ENCODE results near the gene SLC15A3.

SLC15A3 gene

GRCh38 chr11:60914633-60915247, 37.2 kb downstream of the SLC15A3 start (continued):
- TF ChIP-seq ZNF324 (tag by site-specific recombination; IDR thresholded peaks at IDR 0.05) = no peak
- no peak for TF ChIP-seq ZNF518A (tag by site-specific recombination; conservative IDR thresholded peaks at IDR 0.05; ENCODE audit: low read depth)
- TF ChIP-seq ZNF530 (tag by site-specific recombination; IDR thresholded peaks at IDR 0.05; ENCODE audit: low read depth) = no peak
- TF ChIP-seq SETDB1 (IDR thresholded peaks at IDR 0.05; ENCODE audit: insufficient read length, low read length) = no peak
- TF ChIP-seq ZNF624 (tag by site-specific recombination; IDR thresholded peaks at IDR 0.05) = no peak
- TF ChIP-seq PATZ1 (tag by site-specific recombination; IDR thresholded peaks at IDR 0.05) = peak; percentile 74
- peak; percentile 70 for TF ChIP-seq ZBTB8A (tag by site-specific recombination; IDR thresholded peaks at IDR 0.05)
- peak; percentile 1; the same call in 1 of the 2 replicates for TF ChIP-seq ZBTB10 (tag by site-specific recombination; IDR thresholded peaks at IDR 0.05)
- no peak for TF ChIP-seq RBAK (tag by site-specific recombination; IDR thresholded peaks at IDR 0.05)
- peak; percentile 78 for TF ChIP-seq GLIS2 (tag by site-specific recombination; IDR thresholded peaks at IDR 0.05)

- Histone ChIP-seq H3K36me3 (ENCODE audit: control insufficient read depth in 2 of 2, insufficient read depth in 1 of 2, low read length in 2 of 2) (peaks cover 0 to 17% of the 10 kb centered on the region in 2 experiments; a peak in 1 of 3 replicates), H3K4me3 (ENCODE audit: low read depth, low read length) (peak within 1 kb of the TSS; percentile 55), H3K4me1 (ENCODE audit: control insufficient read depth, insufficient read depth, low read length) (no peaks in the 10 kb centered on the region), H3K9me3 (ENCODE audit: control insufficient read depth, insufficient read depth, low read depth, low read length) (no peaks in the 10 kb centered on the region), H3K27ac (ENCODE audit: extremely low read depth, low read depth, low read length) (peak within 1 kb of the TSS; percentile 61)
- POLR2A ChIA-PET = interaction anchor here (0.6 to 4.0 kb wide), 17 partner anchors 9 to 478 kb away, joined by 3 to 36 read pairs (median 4); partner anchors contain the start of genes CYB561A3, PRPF19, TMEM132A and TMEM138
- CTCF ChIA-PET = interaction anchor here (0.6 to 6.2 kb wide), 7 partner anchors 14 to 603 kb away, joined by 3 to 30 read pairs (median 5); no protein-coding TSS in a partner anchor
- TF ChIP-seq KLF9 (tag by site-specific recombination; IDR thresholded peaks at IDR 0.05; ENCODE audit: low read depth) (no peak), ZNF423 (tag by site-specific recombination; IDR thresholded peaks at IDR 0.05) (peak; percentile 19; the same call in 1 of the 2 replicates), TCF7L2 (IDR thresholded peaks at IDR 0.05; ENCODE audit: borderline replicate concordance, low read depth, low read length) (no peak), MYNN (tag by site-specific recombination; IDR thresholded peaks at IDR 0.05; ENCODE audit: borderline replicate concordance) (peak; percentile 99), ZBTB26 (tag by site-specific recombination; optimal IDR thresholded peaks at IDR 0.05) (peak; percentile 83), HIC1 (tag by site-specific recombination; IDR thresholded peaks at IDR 0.05) (no peak), IKZF3 (tag by site-specific recombination; IDR thresholded peaks at IDR 0.05) (peak; percentile 83; the same call in 1 of the 2 replicates), ZBTB20 (tag by site-specific recombination; IDR thresholded peaks at IDR 0.05) (peak; percentile 64), SP7 (tag by site-specific recombination; IDR thresholded peaks at IDR 0.05) (peak; percentile 20; the same call in 1 of the 2 replicates), ZNF501 (tag by site-specific recombination; IDR thresholded peaks at IDR 0.05) (peak; percentile 52; the same call in 1 of the 2 replicates), ZNF76 (tag by site-specific recombination; IDR thresholded peaks at IDR 0.05; ENCODE audit: borderline replicate concordance, low read depth) (peak; percentile 96)
Observed at GRCh38 chr11:60913793-60914632, 38.0 kb downstream of the SLC15A3 start, which contains the start of gene TMEM109. TSS of gene TMEM109 (plus strand) at chr11:60914158. CDS start at chr11:60919694, 5,536 bp downstream.

Data from HEK293 (cell line).